ENCODE data around the gene PTPRN2.
"Not testable (repeated sequence)": the region's sequence is repeated elsewhere in the genome, so short reads cannot be mapped to it uniquely, and the experiment has no call there.

Gene PTPRN2

GRCh38 chr7:157792241-157793086 is 795.2 kb downstream of the PTPRN2 start:
- DNase-seq = no peak

GRCh38 chr7:157791666-157792065 is 796.0 kb downstream of the PTPRN2 start:
- DNase-seq = no peak

- no peak for DNase-seq
Measured at GRCh38 chr7:157791261-157791660, 796.4 kb downstream of the PTPRN2 start.

- DNase-seq = no peak
Measured at GRCh38 chr7:157789942-157790341, 797.7 kb downstream of the PTPRN2 start.

- no peak for DNase-seq
Measured at GRCh38 chr7:157789094-157789493, 798.5 kb downstream of the PTPRN2 start.

GRCh38 chr7:157788573-157788972 is 799.0 kb downstream of the PTPRN2 start:
- no peak for DNase-seq

- DNase-seq = no peak
Measured at GRCh38 chr7:157787275-157787701, 800.3 kb downstream of the PTPRN2 start.

- no peak for DNase-seq
Measured at GRCh38 chr7:157786375-157787274, 801.0 kb downstream of the PTPRN2 start.

- no peak for DNase-seq
Measured at GRCh38 chr7:157785486-157786186, 802.0 kb downstream of the PTPRN2 start.

- DNase-seq = no peak
Measured at GRCh38 chr7:157784979-157785441, 802.6 kb downstream of the PTPRN2 start.

GRCh38 chr7:157784041-157784835 is 803.4 kb downstream of the PTPRN2 start:
- no peak for DNase-seq

- no peak for DNase-seq
Measured at GRCh38 chr7:157782041-157782440, 805.6 kb downstream of the PTPRN2 start.

- DNase-seq = no peak
Measured at GRCh38 chr7:157780721-157781120, 806.9 kb downstream of the PTPRN2 start.

- no peak for DNase-seq
Measured at GRCh38 chr7:157780312-157780711, 807.3 kb downstream of the PTPRN2 start.

GRCh38 chr7:157779206-157779605 is 808.4 kb downstream of the PTPRN2 start:
- DNase-seq = no peak

GRCh38 chr7:157777194-157777762 is 810.3 kb downstream of the PTPRN2 start:
- DNase-seq = not testable (repeated sequence)

GRCh38 chr7:157775560-157776332 is 811.9 kb downstream of the PTPRN2 start:
- no peak for DNase-seq

- no peak for DNase-seq
Measured at GRCh38 chr7:157775021-157775559, 812.5 kb downstream of the PTPRN2 start.

GRCh38 chr7:157774495-157774894 is 813.1 kb downstream of the PTPRN2 start:
- DNase-seq = no peak

- DNase-seq = no peak
Measured at GRCh38 chr7:157773361-157773760, 814.3 kb downstream of the PTPRN2 start.

All from Kasumi-1 (cell line).